Muscle of arm (tissue), 12 donors: ENCODE measurements around the gene CLPTM1L. TPM values are rescaled to one million over a fixed set of nuclear protein-coding genes. Genes with fewer than 3 reads are reported as not detected.
"Not testable (repeated sequence)": the region's sequence is repeated elsewhere in the genome, so short reads cannot be mapped to it uniquely, and the experiment has no call there.

Experiments
- DNase-seq: peaks from one replicate; pipeline ENCODE4 v3.0.0-alpha.2; 2013
- polyA plus RNA-seq, 12 donors: library from polyadenylated mRNA; unstranded; fragments of 120-200 nt; gene quantifications; one replicate each; pipeline ENCODE4 v1.2.1, GENCODE V29; 2013; ENCODE audit not compliant: insufficient read length in 12 of 12

CLPTM1L gene
- polyA plus RNA-seq, 12 donors = 25.9 to 65.9 (median 55.9) TPM; not detected in 1

GRCh38 chr5:1294835-1295649 lies 49.9 kb downstream of the CLPTM1L start, which contains the start of gene TERT:
TSS of gene TERT (minus strand) at chr5:1295068. CDS start at chr5:1294989, 79 bp downstream.
- no peak for DNase-seq

- no peak for DNase-seq
These were observed 50.6 kb downstream of the CLPTM1L start for GRCh38 chr5:1294206-1294834.

- DNase-seq = no peak
These were observed 51.3 kb downstream of the CLPTM1L start for GRCh38 chr5:1293416-1294205.

GRCh38 chr5:1292846-1293415 lies 52.0 kb downstream of the CLPTM1L start:
- DNase-seq = no peak

- DNase-seq = no peak
These were observed 52.8 kb downstream of the CLPTM1L start for GRCh38 chr5:1292139-1292538.

GRCh38 chr5:1291611-1292080 lies 53.3 kb downstream of the CLPTM1L start:
- no peak for DNase-seq

GRCh38 chr5:1290956-1291355 lies 53.9 kb downstream of the CLPTM1L start:
- not testable (repeated sequence) for DNase-seq

- DNase-seq = not testable (repeated sequence)
These were observed 55.3 kb downstream of the CLPTM1L start for GRCh38 chr5:1289559-1289958.

GRCh38 chr5:1288439-1289335 lies 56.2 kb downstream of the CLPTM1L start:
- no peak for DNase-seq

- no peak for DNase-seq
These were observed 59.0 kb downstream of the CLPTM1L start for GRCh38 chr5:1285883-1286291.

- DNase-seq = no peak
These were observed 59.8 kb downstream of the CLPTM1L start for GRCh38 chr5:1285141-1285540.

GRCh38 chr5:1284336-1284970 lies 60.4 kb downstream of the CLPTM1L start:
- not testable (repeated sequence) for DNase-seq

GRCh38 chr5:1283729-1284041 lies 61.2 kb downstream of the CLPTM1L start:
- not testable (repeated sequence) for DNase-seq

- DNase-seq = not testable (repeated sequence)
These were observed 61.7 kb downstream of the CLPTM1L start for GRCh38 chr5:1282993-1283728.

GRCh38 chr5:1282131-1282992 lies 62.5 kb downstream of the CLPTM1L start:
- DNase-seq = peak; percentile 6

- DNase-seq = no peak
These were observed 63.6 kb downstream of the CLPTM1L start for GRCh38 chr5:1281038-1281882.

GRCh38 chr5:1280177-1281037 lies 64.5 kb downstream of the CLPTM1L start:
- no peak for DNase-seq
